DND-41 (cell line): Measurements from ENCODE around the gene LAMTOR4.

Experiments used
- ATAC-seq: fragments of 200-7000 bp; cut with Tn5 transposase; 3 replicates; pipeline ENCODE4 v1.9.1; 2021; ENCODE audit warnings: low read depth; ENCODE audit not compliant: insufficient read depth
- DNase-seq: peaks from one replicate; pipeline ENCODE4 v3.0.0-alpha.2; 2020
- H2AFZ ChIP-seq: 2 replicates; pipeline ENCODE4 v1.6.0; 2012; ENCODE audit warnings: low read depth, low read length
- H3K27ac ChIP-seq: 2 replicates; pipeline ENCODE4 v1.5.1; 2012; ENCODE audit warnings: low read length, inconsistent platforms
- H3K27me3 ChIP-seq: fragments of 200-600 bp; sonication (generic); 2 replicates; pipeline ENCODE4 v1.6.0; 2012; ENCODE audit warnings: low read length, mild to moderate bottlenecking, inconsistent platforms; ENCODE audit not compliant: insufficient read depth, poor library complexity
- H3K36me3 ChIP-seq: 2 replicates; pipeline ENCODE4 v1.5.1; 2012; ENCODE audit warnings: low read length, inconsistent platforms; ENCODE audit not compliant: insufficient read depth
- H3K4me1 ChIP-seq: 2 replicates; pipeline ENCODE4 v1.5.1; 2012; ENCODE audit warnings: mild to moderate bottlenecking, low read length; ENCODE audit not compliant: insufficient read depth
- H3K4me2 ChIP-seq: 2 replicates; pipeline ENCODE4 v1.6.0; 2012; ENCODE audit warnings: mild to moderate bottlenecking, moderate library complexity, low read length, inconsistent platforms; ENCODE audit not compliant: insufficient read depth
- H3K4me3 ChIP-seq, 2 experiments: fragments of 200-600 bp in 1 of 2; shearing (Covaris generic) in 1 of 2; 2 replicates each; pipeline ENCODE4 v1.5.1; 2012 to 2016; ENCODE audit warnings: inconsistent platforms in 2 of 2, low read length in 2 of 2, mild to moderate bottlenecking in 2 of 2, low read depth in 1 of 2, moderate library complexity in 1 of 2
- H3K79me2 ChIP-seq: 2 replicates; pipeline ENCODE4 v1.6.0; 2012; ENCODE audit warnings: low read length, inconsistent platforms; ENCODE audit not compliant: insufficient read depth
- H3K9ac ChIP-seq: 2 replicates; pipeline ENCODE4 v1.6.0; 2012; ENCODE audit warnings: low read depth, mild to moderate bottlenecking, inconsistent platforms, low read length, moderate library complexity
- H3K9me3 ChIP-seq: 2 replicates; pipeline ENCODE4 v1.5.1; 2012; ENCODE audit warnings: low read length, moderate library complexity, mild to moderate bottlenecking, inconsistent platforms; ENCODE audit not compliant: insufficient read depth, severe bottlenecking
- H4K20me1 ChIP-seq: 2 replicates; pipeline ENCODE4 v1.6.0; 2012; ENCODE audit warnings: low read length; ENCODE audit not compliant: insufficient read depth
- CTCF ChIP-seq: IDR thresholded peaks from 2 replicates; pipeline ENCODE4 v1.5.1; 2012; ENCODE audit warnings: borderline replicate concordance, low read length, moderate library complexity, mild to moderate bottlenecking; ENCODE audit not compliant: poor library complexity, severe bottlenecking; ENCODE audit errors: extremely low read depth
- EZH2 ChIP-seq: IDR thresholded peaks from 3 replicates; pipeline ENCODE4 v1.6.1; 2012; ENCODE audit warnings: borderline replicate concordance, low read depth, mild to moderate bottlenecking, moderate library complexity, low read length, inconsistent platforms; ENCODE audit not compliant: severe bottlenecking

Gene LAMTOR4

DNA sequence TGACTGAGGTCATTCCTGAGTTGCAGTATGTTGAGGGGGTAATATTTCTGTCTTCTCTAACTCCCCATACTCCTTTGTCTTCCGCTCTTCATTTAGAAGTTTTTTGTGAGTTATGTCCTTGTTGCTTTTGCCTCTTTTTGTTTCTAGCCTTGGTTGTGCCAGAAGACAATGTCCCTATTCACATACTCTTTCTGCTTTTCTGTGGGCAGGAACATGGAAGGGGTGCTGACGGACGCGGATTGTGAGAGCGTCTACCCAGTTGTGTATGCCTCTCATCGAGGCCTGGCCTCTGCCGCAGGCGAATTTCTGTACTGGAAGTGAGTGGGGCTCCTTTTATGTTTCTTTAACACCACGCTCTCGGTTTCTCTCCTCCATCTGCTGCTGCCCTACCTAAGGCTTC is 49.5 kb downstream of the LAMTOR4 start:
- no peak overlapping the region for H3K9ac ChIP-seq

GRCh38 chr7:100200693-100201092 is 52.0 kb downstream of the LAMTOR4 start:
- Histone ChIP-seq H3K79me2 (no peaks in the 10 kb centered on the region), H3K4me1 (no peaks in the 10 kb centered on the region), H3K36me3 (no peaks in the 10 kb centered on the region), H2AFZ (no peak overlapping the region), H3K9me3 (no peaks in the 10 kb centered on the region), H3K27me3 (no peaks in the 10 kb centered on the region), H3K4me2 (no peak overlapping the region), H4K20me1 (no peaks in the 10 kb centered on the region), H3K9ac (no peak overlapping the region), H3K27ac (no peak overlapping the region), H3K4me3 (no peak overlapping the region)
- no peak for ATAC-seq
- no peak for DNase-seq
- TF ChIP-seq EZH2 (no peak), CTCF (no peak)

More for the DNA sequence above, 49.5 kb downstream of the LAMTOR4 start:
- ATAC-seq (no peak), DNase-seq (no peak)
- Histone ChIP-seq H3K36me3 (no peaks in the 10 kb centered on the region), H2AFZ (no peak overlapping the region), H3K79me2 (no peaks in the 10 kb centered on the region), H3K4me1 (no peaks in the 10 kb centered on the region), H4K20me1 (no peaks in the 10 kb centered on the region), H3K4me2 (no peak overlapping the region), H3K9me3 (no peaks in the 10 kb centered on the region), H3K27ac (no peak overlapping the region), H3K27me3 (no peaks in the 10 kb centered on the region), H3K4me3 (no peak overlapping the region)
- TF ChIP-seq CTCF (no peak), EZH2 (no peak)
